CD14-positive monocyte (primary cell): ENCODE data around the gene MON2. TPM values are rescaled to one million over a fixed set of nuclear protein-coding genes. Genes with fewer than 3 reads are reported as not detected.

Source experiments
- DNase-seq, 3 donors: peaks; one replicate each; pipeline ENCODE4 v3.0.0-alpha.2; 2011 to 2022
- H2AFZ ChIP-seq: 2 replicates; pipeline ENCODE4 v1.6.0; 2012; ENCODE audit warnings: mild to moderate bottlenecking, low read depth, low read length, inconsistent platforms; ENCODE audit not compliant: insufficient read depth, poor library complexity, severe bottlenecking
- H3K27ac ChIP-seq, 2 donors: 1 replicate in 1 of 2; 2 replicates in 1 of 2; pipeline ENCODE4 v1.5.1; 2012 to 2013; ENCODE audit warnings: low read length in 2 of 2, control low read depth in 1 of 2, inconsistent platforms in 1 of 2, low read depth in 1 of 2, mild to moderate bottlenecking in 1 of 2
- H3K27me3 ChIP-seq, 2 donors: one replicate each; pipeline versions ENCODE4 v1.6.0 to v1.6.1; 2011 to 2013; ENCODE audit warnings: low read length in 2 of 2; ENCODE audit not compliant: control insufficient read depth in 2 of 2, insufficient read depth in 2 of 2
- H3K36me3 ChIP-seq, 2 donors: replicated peaks in 1 of 2; 1 replicate in 1 of 2; 2 replicates in 1 of 2; pipeline versions ENCODE4 v1.5.1 to v1.6.1; 2012 to 2013; ENCODE audit warnings: low read length in 2 of 2, control low read depth in 1 of 2, inconsistent platforms in 1 of 2, mild to moderate bottlenecking in 1 of 2; ENCODE audit not compliant: insufficient read depth in 2 of 2, control insufficient read depth in 1 of 2
- H3K4me1 ChIP-seq, 2 donors: 1 replicate in 1 of 2; 2 replicates in 1 of 2; pipeline versions ENCODE4 v1.5.1 to v1.6.1; 2012 to 2013; ENCODE audit warnings: low read length in 2 of 2, control low read depth in 1 of 2, inconsistent platforms in 1 of 2, mild to moderate bottlenecking in 1 of 2, moderate library complexity in 1 of 2; ENCODE audit not compliant: insufficient read depth in 2 of 2, control insufficient read depth in 1 of 2
- H3K4me2 ChIP-seq: replicated peaks from 2 replicates; pipeline ENCODE3; 2012; ENCODE audit warnings: low read length, moderate library complexity, mild to moderate bottlenecking; ENCODE audit not compliant: poor library complexity, severe bottlenecking; ENCODE audit errors: extremely low read depth
- H3K4me3 ChIP-seq, 3 experiments: fragments of 200-600 bp in 1 of 3; sonication (generic) in 1 of 3; replicated peaks in 1 of 3; 1 replicate in 2 of 3; 2 replicates in 1 of 3; pipeline ENCODE4 v1.5.1; 2011 to 2013; ENCODE audit warnings: low read length in 3 of 3, mild to moderate bottlenecking in 3 of 3, control low read depth in 2 of 3, low read depth in 2 of 3, inconsistent platforms in 1 of 3, moderate library complexity in 1 of 3
- H3K79me2 ChIP-seq: 2 replicates; pipeline ENCODE4 v1.6.0; 2012; ENCODE audit warnings: mild to moderate bottlenecking, control low read depth, inconsistent platforms, low read length, moderate library complexity; ENCODE audit not compliant: insufficient read depth
- H3K9ac ChIP-seq: 2 replicates; pipeline ENCODE4 v1.6.0; 2017; ENCODE audit warnings: low read length, mild to moderate bottlenecking; ENCODE audit not compliant: insufficient read depth, poor library complexity, severe bottlenecking
- H3K9me3 ChIP-seq, 2 donors: replicated peaks in 1 of 2; 1 replicate in 1 of 2; 2 replicates in 1 of 2; pipeline versions ENCODE4 v1.5.1 to v1.6.1; 2012 to 2013; ENCODE audit warnings: low read length in 2 of 2, control low read depth in 1 of 2; ENCODE audit not compliant: control insufficient read depth in 1 of 2, insufficient read depth in 1 of 2
- H4K20me1 ChIP-seq: 2 replicates; pipeline ENCODE4 v1.6.0; 2012; ENCODE audit warnings: mild to moderate bottlenecking, low read length, control low read depth, moderate library complexity; ENCODE audit not compliant: insufficient read depth
- H3K27ac Mint-ChIP-seq, 7 donors: one replicate each; pipeline ENCODE4 v1.8.0; 2020; ENCODE audit warnings: mild to moderate bottlenecking in 7 of 7, mixed read lengths in 7 of 7, moderate library complexity in 6 of 7, inconsistent platforms in 2 of 7
- H3K27me3 Mint-ChIP-seq, 3 donors: one replicate each; pipeline ENCODE4 v1.8.0; 2021 to 2022; ENCODE audit warnings: low read depth in 3 of 3, mild to moderate bottlenecking in 3 of 3, mixed read lengths in 3 of 3, moderate library complexity in 3 of 3, inconsistent platforms in 1 of 3
- H3K36me3 Mint-ChIP-seq, 2 donors: one replicate each; pipeline ENCODE4 v1.8.0; 2020; ENCODE audit warnings: mixed read lengths in 2 of 2, inconsistent platforms in 1 of 2, mild to moderate bottlenecking in 1 of 2
- H3K4me1 Mint-ChIP-seq: one replicate; pipeline ENCODE4 v1.8.0; 2020; ENCODE audit warnings: mild to moderate bottlenecking, mixed read lengths
- H3K4me3 Mint-ChIP-seq, 2 donors: one replicate each; pipeline ENCODE4 v1.8.0; 2020; ENCODE audit warnings: mild to moderate bottlenecking in 2 of 2, mixed read lengths in 2 of 2, moderate library complexity in 1 of 2
- H3K9me3 Mint-ChIP-seq, 7 donors: one replicate each; pipeline ENCODE4 v1.8.0; 2020 to 2022; ENCODE audit warnings: mixed read lengths in 7 of 7, mild to moderate bottlenecking in 6 of 7, moderate library complexity in 6 of 7, inconsistent platforms in 2 of 7
- WGBS: methylation state at CpG from one replicate; pipeline ENCODE4 v1.1.5; 2013; ENCODE audit warnings: missing lambda C conversion rate; ENCODE audit not compliant: insufficient coverage; 5-methylcytosine and 5-hydroxymethylcytosine counted together
- intact Hi-C, 2 donors: fragments of 100-400 bp; cut with micrococcal nuclease; formaldehyde crosslinking; loops; one replicate each; pipeline versions ENCODE4 v1.15.0 to v1.15.1; 2023
- polyA plus RNA-seq, 3 donors: library from polyadenylated mRNA; depleted of rRNA in 1 of 3; unstranded in 2 of 3; stranded (reverse) in 1 of 3; fragments of 300-500 nt in 2 of 3; fragments of >200 nt in 1 of 3; fragmentation: Illumina TruSeq in 2 of 3; gene quantifications; 1 replicate in 2 of 3; 2 replicates in 1 of 3; pipeline ENCODE4 v1.2.3, GENCODE V29; 2012 to 2021
- TF ChIP-seq, protein P1 (sequence below): fragments of 200-600 bp; IDR thresholded peaks from one replicate; pipeline ENCODE4 v1.8.0; 2022; ENCODE audit warnings: antibody characterized with exemption, mild to moderate bottlenecking

MON2 gene
- polyA plus RNA-seq, 3 donors, result 6.8 to 17.0 (median 9.6) TPM

DNA sequence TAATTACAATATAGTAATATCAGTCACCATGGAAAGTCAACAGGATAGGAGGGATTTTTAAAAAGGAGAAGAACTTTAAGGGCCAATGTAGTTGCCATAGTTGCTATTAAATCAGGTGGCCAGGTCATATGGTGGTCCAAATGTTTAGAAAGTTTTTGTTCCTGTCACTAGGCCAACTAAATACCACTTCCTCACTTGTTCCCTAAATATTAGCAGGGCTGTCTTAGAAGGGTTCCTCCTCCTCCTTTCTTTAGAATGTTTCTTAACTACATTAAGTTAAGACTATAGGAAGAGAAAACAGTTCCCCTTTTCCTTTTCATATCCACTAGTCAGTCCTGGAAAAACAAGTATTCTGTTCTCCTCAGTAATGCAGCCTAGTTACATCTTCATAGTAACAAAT lies 50.3 kb downstream of the MON2 start:
- Histone ChIP-seq H2AFZ (no peak overlapping the region), H3K9me3 (peaks cover 9 to 18% of the 10 kb centered on the region in 2 donors), H3K79me2 (no peaks in the 10 kb centered on the region), H3K27ac (no peak overlapping the region), H4K20me1 (no peaks in the 10 kb centered on the region), H3K36me3 (peaks cover 16 to 30% of the 10 kb centered on the region in 2 donors), H3K4me1 (peaks cover 0 to 9% of the 10 kb centered on the region in 2 donors), H3K4me2 (no peak overlapping the region), H3K4me3 (no peak overlapping the region), H3K27me3 (no peaks in the 10 kb centered on the region), H3K9ac (no peak overlapping the region)
- DNase-seq, result peak; percentile 3 to 33 (median 15)
- no peak overlapping the region for H3K27ac Mint-ChIP-seq
- TF ChIP-seq, protein P1, sequence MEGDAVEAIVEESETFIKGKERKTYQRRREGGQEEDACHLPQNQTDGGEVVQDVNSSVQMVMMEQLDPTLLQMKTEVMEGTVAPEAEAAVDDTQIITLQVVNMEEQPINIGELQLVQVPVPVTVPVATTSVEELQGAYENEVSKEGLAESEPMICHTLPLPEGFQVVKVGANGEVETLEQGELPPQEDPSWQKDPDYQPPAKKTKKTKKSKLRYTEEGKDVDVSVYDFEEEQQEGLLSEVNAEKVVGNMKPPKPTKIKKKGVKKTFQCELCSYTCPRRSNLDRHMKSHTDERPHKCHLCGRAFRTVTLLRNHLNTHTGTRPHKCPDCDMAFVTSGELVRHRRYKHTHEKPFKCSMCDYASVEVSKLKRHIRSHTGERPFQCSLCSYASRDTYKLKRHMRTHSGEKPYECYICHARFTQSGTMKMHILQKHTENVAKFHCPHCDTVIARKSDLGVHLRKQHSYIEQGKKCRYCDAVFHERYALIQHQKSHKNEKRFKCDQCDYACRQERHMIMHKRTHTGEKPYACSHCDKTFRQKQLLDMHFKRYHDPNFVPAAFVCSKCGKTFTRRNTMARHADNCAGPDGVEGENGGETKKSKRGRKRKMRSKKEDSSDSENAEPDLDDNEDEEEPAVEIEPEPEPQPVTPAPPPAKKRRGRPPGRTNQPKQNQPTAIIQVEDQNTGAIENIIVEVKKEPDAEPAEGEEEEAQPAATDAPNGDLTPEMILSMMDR, result no peak
- intact Hi-C loops, result no loop called here
- H3K27me3 Mint-ChIP-seq, result no peaks in the 10 kb centered on the region
- peaks cover 29 to 40% of the 10 kb centered on the region in 2 donors for H3K36me3 Mint-ChIP-seq
- H3K9me3 Mint-ChIP-seq, result peaks cover 13 to 23% (median 19%) of the 10 kb centered on the region in 7 donors
- H3K4me3 Mint-ChIP-seq, result no peak overlapping the region
- H3K4me1 Mint-ChIP-seq, result peaks cover 10% of the 10 kb centered on the region

DNA sequence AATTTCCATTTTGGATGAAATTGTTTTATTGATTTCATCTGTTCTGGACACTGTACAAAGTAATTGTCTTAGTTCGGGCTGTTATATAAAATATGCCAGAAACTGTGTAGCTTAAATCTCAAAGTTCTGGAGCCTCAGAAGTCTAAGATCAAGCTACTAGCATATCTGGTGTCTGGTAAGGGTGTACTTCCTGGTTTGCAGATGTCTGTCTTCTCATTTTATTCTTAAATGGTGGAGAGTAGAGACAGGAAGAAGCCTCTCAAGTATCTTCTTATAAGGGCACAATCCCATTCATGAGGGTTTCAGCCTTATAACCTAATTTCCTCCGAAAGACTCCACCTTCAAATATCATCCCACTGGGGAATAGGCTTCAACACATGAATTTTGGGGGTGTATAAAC lies 51.3 kb downstream of the MON2 start:
- H3K27ac ChIP-seq, result no peak overlapping the region
- no peaks in the 10 kb centered on the region for H3K79me2 ChIP-seq
- H3K36me3 ChIP-seq, result peaks cover 16 to 36% of the 10 kb centered on the region in 2 donors
- no peaks in the 10 kb centered on the region for H3K27me3 Mint-ChIP-seq
- H3K36me3 Mint-ChIP-seq, result peaks cover 31 to 32% of the 10 kb centered on the region in 2 donors
- no CpG with 5 or more reads among the region's 2 CpGs for WGBS
- no peaks in the 10 kb centered on the region for H3K27me3 ChIP-seq
- H3K4me1 Mint-ChIP-seq, result peaks cover 10% of the 10 kb centered on the region
- H4K20me1 ChIP-seq, result no peaks in the 10 kb centered on the region
- no peak overlapping the region for H3K4me3 ChIP-seq
- H2AFZ ChIP-seq, result no peak overlapping the region
- H3K9ac ChIP-seq, result no peak overlapping the region
- H3K4me1 ChIP-seq, result peaks cover 0 to 9% of the 10 kb centered on the region in 2 donors
- H3K4me3 Mint-ChIP-seq, result no peak overlapping the region
- intact Hi-C loops, result no loop called here
- TF ChIP-seq, protein P1, result no peak
- H3K27ac Mint-ChIP-seq, result no peak overlapping the region
- H3K9me3 ChIP-seq, result peaks cover 0 to 10% of the 10 kb centered on the region in 2 donors
- peaks cover 10 to 15% (median 11%) of the 10 kb centered on the region in 7 donors for H3K9me3 Mint-ChIP-seq
- DNase-seq, result no peak
- no peak overlapping the region for H3K4me2 ChIP-seq
